Naive thymus-derived CD8-positive, alpha-beta T cell (primary cell): ENCODE measurements around the gene RAB6B. TPM values are rescaled to one million over a fixed set of nuclear protein-coding genes. Genes with fewer than 3 reads are reported as not detected.
A peak's percentile ranks its signal among the peaks of the same experiment; 100 is the strongest.

ENCODE experiments used
- ATAC-seq, 2 donors: fragments of 150-1000 bp; cut with Tn5 transposase in 1 of 2; sonication (Bioruptor Pico), chemical (Tn5 transposase) in 1 of 2; 1 replicate in 1 of 2; 2 replicates in 1 of 2; pipeline ENCODE4 v1.10.0; 2021; ENCODE audit warnings: mild to moderate bottlenecking in 2 of 2, moderate library complexity in 2 of 2
- POLR2A ChIA-PET: fragments of 350-600 bp; sonication (Branson Sonifier 250); formaldehyde crosslinking; loops from one replicate; lab custom pipeline; 2021; ENCODE audit warnings: antibody characterized with exemption; lab: Charles Lee
- DNase-seq, 10 donors: peaks; one replicate each; pipeline versions ENCODE4 v3.0.0 to v3.0.0-alpha.2; 2020 to 2022
- H3K27ac Mint-ChIP-seq, 10 donors: one replicate each; pipeline ENCODE4 v1.8.0; 2020 to 2022; ENCODE audit warnings: mild to moderate bottlenecking in 10 of 10, mixed read lengths in 10 of 10, moderate library complexity in 4 of 10, inconsistent platforms in 1 of 10
- H3K27me3 Mint-ChIP-seq, 5 donors: one replicate each; pipeline ENCODE4 v1.8.0; 2021 to 2022; ENCODE audit warnings: mixed read lengths in 5 of 5
- H3K36me3 Mint-ChIP-seq, 3 donors: one replicate each; pipeline ENCODE4 v1.8.0; 2020 to 2022; ENCODE audit warnings: mixed read lengths in 3 of 3, mild to moderate bottlenecking in 2 of 3, inconsistent platforms in 1 of 3
- H3K4me1 Mint-ChIP-seq, 4 donors: one replicate each; pipeline ENCODE4 v1.8.0; 2021 to 2022; ENCODE audit warnings: mixed read lengths in 4 of 4
- H3K4me3 Mint-ChIP-seq, 10 donors: one replicate each; pipeline ENCODE4 v1.8.0; 2020 to 2022; ENCODE audit warnings: mild to moderate bottlenecking in 10 of 10, mixed read lengths in 10 of 10, moderate library complexity in 6 of 10, inconsistent platforms in 1 of 10
- H3K9me3 Mint-ChIP-seq, 9 donors: one replicate each; pipeline ENCODE4 v1.8.0; 2020 to 2022; ENCODE audit warnings: mixed read lengths in 9 of 9, mild to moderate bottlenecking in 3 of 9, inconsistent platforms in 1 of 9, moderate library complexity in 1 of 9
- polyA plus RNA-seq, 3 donors: library from polyadenylated mRNA; unstranded; fragments of 300-500 nt; fragmentation: Illumina TruSeq; gene quantifications; one replicate each; pipeline ENCODE4 v1.2.3, GENCODE V29; 2021
- total RNA-seq, 8 experiments: library from RNA in 2 of 8; stranded (reverse) in 2 of 8; gene quantifications; one replicate each; pipeline ENCODE4 v1.2.3 and lab custom pipeline; 2021 to 2026

Gene RAB6B
- total and polyA plus RNA-seq, 5 experiments from 2014 or later = 0.25 to 0.38 (median 0.28) TPM; not detected in 2

- ATAC-seq (no peak), DNase-seq (peak in 1 of 10 donors; percentile 10)
- Mint-ChIP-seq H3K4me1 (peaks cover 6 to 11% (median 9%) of the 10 kb centered on the region in 4 donors), H3K27me3 (peaks cover 0 to 10% (median 6%) of the 10 kb centered on the region in 5 donors), H3K27ac (peak overlapping the region in 5 of 10 donors; percentile 7 to 66 (median 33)), H3K9me3 (no peaks in the 10 kb centered on the region), H3K36me3 (no peaks in the 10 kb centered on the region), H3K4me3 (peak overlapping the region; percentile 61 to 85 (median 76))
- POLR2A ChIA-PET = no interaction called here
Observed at GRCh38 chr3:133926736-133927539, 31.3 kb upstream of the RAB6B start.

GRCh38 chr3:133925960-133926735 lies 30.5 kb upstream of the RAB6B start:
- H3K36me3 Mint-ChIP-seq = no peaks in the 10 kb centered on the region
- no peaks in the 10 kb centered on the region for H3K9me3 Mint-ChIP-seq
- DNase-seq (no peak), ATAC-seq (no peak)
- H3K27ac Mint-ChIP-seq = peak overlapping the region in 1 of 10 donors; percentile 21
- H3K4me1 Mint-ChIP-seq = peaks cover 6 to 11% (median 9%) of the 10 kb centered on the region in 4 donors
- peaks cover 0 to 10% (median 6%) of the 10 kb centered on the region in 5 donors for H3K27me3 Mint-ChIP-seq
- POLR2A ChIA-PET = no interaction called here
- peak overlapping the region in 8 of 10 donors; percentile 17 to 77 (median 47) for H3K4me3 Mint-ChIP-seq

GRCh38 chr3:133924041-133924440 lies 28.4 kb upstream of the RAB6B start:
- no peak for DNase-seq
- Mint-ChIP-seq H3K27ac (no peak overlapping the region), H3K4me3 (no peak overlapping the region), H3K36me3 (no peaks in the 10 kb centered on the region), H3K4me1 (peaks cover 6 to 11% (median 9%) of the 10 kb centered on the region in 4 donors), H3K9me3 (no peaks in the 10 kb centered on the region), H3K27me3 (peaks cover 4 to 17% (median 10%) of the 10 kb centered on the region in 5 donors)
- ATAC-seq = no peak
- POLR2A ChIA-PET = no interaction called here

- Mint-ChIP-seq H3K27ac (peak overlapping the region in 1 of 10 donors; percentile 10), H3K27me3 (peaks cover 7 to 22% (median 17%) of the 10 kb centered on the region in 5 donors), H3K4me3 (no peak overlapping the region), H3K9me3 (peaks cover 0 to 7% (median 0%) of the 10 kb centered on the region in 9 donors), H3K36me3 (peaks cover 0 to 3% (median 0%) of the 10 kb centered on the region in 3 donors), H3K4me1 (peaks cover 0 to 2% (median 1%) of the 10 kb centered on the region in 4 donors)
- no peak for DNase-seq
- POLR2A ChIA-PET = no interaction called here
- ATAC-seq = no peak
Observed at GRCh38 chr3:133921592-133921991, 25.9 kb upstream of the RAB6B start.

- ATAC-seq = no peak
Observed at GRCh38 chr3:133917144-133917543, 21.5 kb upstream of the RAB6B start.

GRCh38 chr3:133915685-133916658 lies 20.3 kb upstream of the RAB6B start:
- peaks cover 10 to 34% (median 26%) of the 10 kb centered on the region in 5 donors for H3K27me3 Mint-ChIP-seq
- DNase-seq (no peak), ATAC-seq (no peak)
- peaks cover 0 to 3% (median 0%) of the 10 kb centered on the region in 3 donors for H3K36me3 Mint-ChIP-seq
- H3K4me3 Mint-ChIP-seq = no peak overlapping the region
- peaks cover 0 to 7% (median 0%) of the 10 kb centered on the region in 9 donors for H3K9me3 Mint-ChIP-seq
- POLR2A ChIA-PET = no interaction called here
- peak overlapping the region in 1 of 10 donors; percentile 46 for H3K27ac Mint-ChIP-seq
- no peaks in the 10 kb centered on the region for H3K4me1 Mint-ChIP-seq

More at GRCh38 chr3:133917144-133917543, 21.5 kb upstream of the RAB6B start:
- POLR2A ChIA-PET = no interaction called here
- Mint-ChIP-seq H3K27ac (no peak overlapping the region), H3K36me3 (peaks cover 0 to 3% (median 0%) of the 10 kb centered on the region in 3 donors), H3K4me1 (no peaks in the 10 kb centered on the region), H3K27me3 (peaks cover 10 to 34% (median 26%) of the 10 kb centered on the region in 5 donors), H3K4me3 (no peak overlapping the region), H3K9me3 (peaks cover 0 to 7% (median 0%) of the 10 kb centered on the region in 9 donors)
- DNase-seq = no peak

GRCh38 chr3:133914839-133915600 lies 19.3 kb upstream of the RAB6B start:
- POLR2A ChIA-PET = no interaction called here

GRCh38 chr3:133910422-133910821 lies 14.7 kb upstream of the RAB6B start:
- Mint-ChIP-seq H3K9me3 (no peaks in the 10 kb centered on the region), H3K36me3 (peaks cover 0 to 4% (median 0%) of the 10 kb centered on the region in 3 donors), H3K4me1 (no peaks in the 10 kb centered on the region), H3K27ac (no peak overlapping the region), H3K27me3 (peaks cover 4 to 34% (median 16%) of the 10 kb centered on the region in 5 donors), H3K4me3 (no peak overlapping the region)
- POLR2A ChIA-PET = no interaction called here
- DNase-seq (no peak), ATAC-seq (no peak)

More at GRCh38 chr3:133914839-133915600, 19.3 kb upstream of the RAB6B start:
- peaks cover 0 to 3% (median 0%) of the 10 kb centered on the region in 3 donors for H3K36me3 Mint-ChIP-seq
- ATAC-seq (no peak), DNase-seq (no peak)
- peaks cover 11 to 38% (median 24%) of the 10 kb centered on the region in 5 donors for H3K27me3 Mint-ChIP-seq
- H3K27ac Mint-ChIP-seq = no peak overlapping the region
- no peaks in the 10 kb centered on the region for H3K4me1 Mint-ChIP-seq
- peaks cover 0 to 7% (median 0%) of the 10 kb centered on the region in 9 donors for H3K9me3 Mint-ChIP-seq
- no peak overlapping the region for H3K4me3 Mint-ChIP-seq

GRCh38 chr3:133905376-133905775 lies 9.7 kb upstream of the RAB6B start:
- Mint-ChIP-seq H3K27ac (no peak overlapping the region), H3K4me1 (no peaks in the 10 kb centered on the region), H3K9me3 (peaks cover 0 to 8% (median 0%) of the 10 kb centered on the region in 9 donors), H3K36me3 (peaks cover 0 to 4% (median 0%) of the 10 kb centered on the region in 3 donors), H3K27me3 (peaks cover 6 to 37% (median 12%) of the 10 kb centered on the region in 5 donors), H3K4me3 (no peak overlapping the region)
- DNase-seq = no peak
- POLR2A ChIA-PET = no interaction called here
- ATAC-seq = no peak

GRCh38 chr3:133901847-133902246 lies 6.2 kb upstream of the RAB6B start:
- POLR2A ChIA-PET = no interaction called here
- peaks cover 0 to 4% (median 0%) of the 10 kb centered on the region in 3 donors for H3K36me3 Mint-ChIP-seq
- H3K27ac Mint-ChIP-seq = no peak overlapping the region
- peaks cover 0 to 1% (median under 1%) of the 10 kb centered on the region in 4 donors for H3K4me1 Mint-ChIP-seq
- peaks cover 12 to 32% (median 17%) of the 10 kb centered on the region in 5 donors for H3K27me3 Mint-ChIP-seq
- ATAC-seq = no peak
- no peak overlapping the region for H3K4me3 Mint-ChIP-seq
- peaks cover 0 to 8% (median 0%) of the 10 kb centered on the region in 9 donors for H3K9me3 Mint-ChIP-seq
- no peak for DNase-seq

- DNase-seq (no peak), ATAC-seq (no peak)
- Mint-ChIP-seq H3K27ac (no peak overlapping the region), H3K4me3 (no peak overlapping the region), H3K27me3 (peaks cover 14 to 36% (median 23%) of the 10 kb centered on the region in 5 donors), H3K4me1 (peaks cover 0 to 8% (median 2%) of the 10 kb centered on the region in 4 donors), H3K9me3 (peaks cover 0 to 8% (median 0%) of the 10 kb centered on the region in 9 donors), H3K36me3 (peaks cover 0 to 2% (median 0%) of the 10 kb centered on the region in 3 donors)
- POLR2A ChIA-PET = no interaction called here
Observed at GRCh38 chr3:133901083-133901482, 5.4 kb upstream of the RAB6B start.
